Colonic mucosa (tissue), 4 donors: ENCODE data around the gene CPSF3. TPM values are rescaled to one million over a fixed set of nuclear protein-coding genes. Genes with fewer than 3 reads are reported as not detected.
"Not testable (repeated sequence)": the region's sequence is repeated elsewhere in the genome, so short reads cannot be mapped to it uniquely, and the experiment has no call there.

Experiments used
- DNase-seq: peaks from one replicate; pipeline ENCODE4 v3.0.0-alpha.2; 2020
- H3K27ac ChIP-seq: fragments of 200-600 bp; one replicate; pipeline ENCODE4 v1.8.0; 2021
- H3K27me3 ChIP-seq: fragments of 200-600 bp; one replicate; pipeline ENCODE4 v1.8.0; 2021
- H3K36me3 ChIP-seq: fragments of 200-600 bp; one replicate; pipeline ENCODE4 v1.8.0; 2021
- H3K4me1 ChIP-seq: fragments of 200-600 bp; one replicate; pipeline ENCODE4 v1.8.0; 2021; ENCODE audit warnings: mild to moderate bottlenecking
- H3K4me3 ChIP-seq: fragments of 200-600 bp; one replicate; pipeline ENCODE4 v1.8.0; 2021
- H3K9ac ChIP-seq, 2 donors: one replicate each; pipeline ENCODE4 v1.7.0; 2013; ENCODE audit warnings: control low read depth in 2 of 2, low read depth in 2 of 2, low read length in 2 of 2
- H3K9me3 ChIP-seq: fragments of 200-600 bp; one replicate; pipeline ENCODE4 v1.8.0; 2021
- CTCF ChIP-seq: fragments of 200-600 bp; IDR thresholded peaks from one replicate; pipeline ENCODE4 v1.8.0; 2022; ENCODE audit warnings: antibody characterized with exemption, mild to moderate bottlenecking
- intact Hi-C: fragments of 100-400 bp; cut with DNase I; formaldehyde crosslinking; loops from one replicate; pipeline ENCODE4 v1.14.1; 2022
- total RNA-seq, 2 donors: library from RNA; stranded (reverse); fragmentation: NEBNext Ultra II Directional in 1 of 2; extraction: Animal tissue kit (Norgen Biotek cat#: 25700) in 1 of 2; gene quantifications; one replicate each; pipeline ENCODE4 v1.2.1, GENCODE V29; 2021
- donor health status: healthy.
- donor health status: DM: no; HTN: no; CAD: no.
- donor health status: DM: no; HTN: no; CAD: no.

The CPSF3 gene
- total RNA-seq, 2 donors from 2014 or later = 24.6 to 37.0 TPM

DNA sequence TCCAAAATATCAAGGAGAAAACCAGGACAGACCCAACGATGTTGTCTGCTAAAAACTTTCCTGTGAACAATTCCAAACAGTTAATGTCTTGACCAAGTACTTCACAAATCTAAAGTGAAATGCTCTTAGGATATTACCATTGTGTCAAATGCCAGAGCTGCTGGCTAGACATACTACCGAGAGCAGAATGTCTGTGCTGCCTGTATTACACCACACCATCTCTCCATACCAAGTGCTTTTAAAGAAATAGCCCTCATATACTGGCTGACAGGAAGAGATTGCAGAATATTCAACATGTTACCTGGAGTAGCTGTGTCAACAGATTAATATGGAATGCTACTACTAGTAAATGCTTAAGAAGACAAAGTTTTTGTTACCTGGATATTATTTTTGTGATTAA lies 69.5 kb downstream of the CPSF3 start:
- Histone ChIP-seq H3K4me3 (no peak overlapping the region), H3K27ac (no peak overlapping the region), H3K9me3 (no peaks in the 10 kb centered on the region), H3K27me3 (no peaks in the 10 kb centered on the region), H3K36me3 (peaks cover 16% of the 10 kb centered on the region), H3K9ac (no peak overlapping the region), H3K4me1 (no peaks in the 10 kb centered on the region)
- no peak for DNase-seq
- intact Hi-C loops = no loop called here
- TF ChIP-seq CTCF = no peak

DNA sequence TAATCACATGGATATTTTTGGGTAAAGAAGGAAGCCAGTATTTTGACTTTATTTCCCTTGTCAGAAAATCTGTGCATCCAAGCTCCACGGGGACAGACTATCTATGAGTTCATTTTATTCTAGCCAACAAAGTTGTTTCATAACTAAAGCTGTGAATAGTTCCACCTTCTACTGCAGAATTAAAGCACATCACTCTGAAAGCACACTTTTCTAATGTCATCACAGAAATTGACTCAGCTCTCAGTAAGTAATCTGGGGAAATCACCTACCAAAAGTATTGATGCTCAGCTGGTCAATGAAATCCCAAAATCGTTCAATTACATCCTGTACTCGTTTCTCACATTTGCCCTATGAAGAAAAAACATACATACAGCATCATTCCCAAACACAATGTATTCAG lies 70.0 kb downstream of the CPSF3 start:
- Histone ChIP-seq H3K4me3 (no peak overlapping the region), H3K9me3 (no peaks in the 10 kb centered on the region), H3K27me3 (no peaks in the 10 kb centered on the region), H3K4me1 (no peaks in the 10 kb centered on the region), H3K9ac (no peak overlapping the region), H3K27ac (no peak overlapping the region), H3K36me3 (peaks cover 16% of the 10 kb centered on the region)
- intact Hi-C loops = no loop called here
- no peak for TF ChIP-seq CTCF
- no peak for DNase-seq

DNA sequence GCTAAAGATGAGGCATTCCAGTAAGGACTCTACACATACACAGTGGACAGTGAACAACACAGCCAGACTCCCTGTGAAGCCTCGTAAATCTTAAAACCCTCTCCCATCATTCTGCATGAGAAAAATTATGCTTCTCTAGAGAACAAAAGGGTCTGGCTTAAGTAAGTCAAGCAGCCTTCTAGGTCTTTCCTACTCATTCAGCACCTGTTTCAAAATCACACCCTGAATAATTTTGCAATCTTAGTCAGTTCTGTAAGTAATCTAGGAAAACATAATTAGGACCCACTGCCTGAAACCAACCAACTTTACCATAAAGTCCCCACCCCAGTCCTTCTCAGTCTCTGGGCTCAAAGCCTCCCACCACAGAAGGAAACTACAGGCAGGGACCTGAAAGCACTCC lies 70.6 kb downstream of the CPSF3 start:
- H3K27ac ChIP-seq = no peak overlapping the region
- no peak overlapping the region for H3K4me3 ChIP-seq
- intact Hi-C loops = no loop called here
- H3K4me1 ChIP-seq = no peaks in the 10 kb centered on the region
- TF ChIP-seq CTCF = no peak
- H3K27me3 ChIP-seq = no peaks in the 10 kb centered on the region
- H3K36me3 ChIP-seq = peaks cover 16% of the 10 kb centered on the region
- no peak for DNase-seq
- H3K9me3 ChIP-seq = no peaks in the 10 kb centered on the region
- no peak overlapping the region for H3K9ac ChIP-seq

DNA sequence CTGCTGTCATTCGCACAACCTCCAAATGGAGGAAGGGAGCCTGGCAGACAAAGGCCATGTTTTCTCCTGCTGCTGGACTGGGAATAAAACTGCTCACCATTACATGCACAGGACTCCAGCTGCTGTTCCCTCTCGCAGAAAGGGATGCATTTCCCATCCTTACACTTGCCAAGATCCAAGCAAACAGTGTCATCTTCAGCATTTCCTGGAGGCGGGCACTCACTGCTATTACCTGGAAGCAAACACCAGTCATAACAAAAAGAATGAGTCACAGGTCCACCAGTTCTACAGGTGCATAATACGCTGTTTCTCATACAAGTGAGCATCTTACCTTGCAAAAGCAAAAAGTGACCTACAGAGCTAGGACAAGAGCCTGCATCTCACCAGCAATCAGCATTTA lies 73.6 kb downstream of the CPSF3 start:
- H3K27ac ChIP-seq = no peak overlapping the region
- no peak for TF ChIP-seq CTCF
- H3K27me3 ChIP-seq = no peaks in the 10 kb centered on the region
- intact Hi-C loops = no loop called here
- H3K36me3 ChIP-seq = peaks cover 6% of the 10 kb centered on the region
- no peaks in the 10 kb centered on the region for H3K9me3 ChIP-seq
- no peak overlapping the region for H3K4me3 ChIP-seq
- DNase-seq = no peak
- no peaks in the 10 kb centered on the region for H3K4me1 ChIP-seq
- no peak overlapping the region for H3K9ac ChIP-seq

GRCh38 chr2:9498210-9498609 lies 74.8 kb downstream of the CPSF3 start:
- Histone ChIP-seq H3K9me3 (no peaks in the 10 kb centered on the region), H3K27me3 (no peaks in the 10 kb centered on the region), H3K36me3 (peaks cover under 1% of the 10 kb centered on the region), H3K9ac (no peak overlapping the region), H3K4me1 (no peaks in the 10 kb centered on the region), H3K4me3 (no peak overlapping the region), H3K27ac (no peak overlapping the region)
- intact Hi-C loops = no loop called here
- no peak for TF ChIP-seq CTCF
- DNase-seq = no peak

DNA sequence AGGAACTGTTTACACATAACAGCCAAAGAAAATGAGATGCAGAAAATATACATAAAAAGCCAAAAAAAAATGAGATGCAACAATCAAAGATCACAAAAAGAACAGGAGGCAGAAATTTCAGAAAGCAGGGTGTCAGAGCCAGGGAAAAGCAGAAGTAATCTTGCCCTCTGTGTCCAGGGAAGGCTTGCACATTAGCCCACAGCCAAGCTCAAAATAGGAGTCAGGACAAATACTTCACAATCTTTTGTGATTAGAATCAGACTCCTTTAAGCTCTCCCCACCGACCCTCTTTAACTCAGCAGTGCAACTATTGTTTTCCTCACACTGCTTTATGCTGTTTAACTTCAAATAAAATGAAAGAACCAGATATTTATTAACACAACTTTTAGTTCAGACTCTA lies 85.5 kb downstream of the CPSF3 start:
- Histone ChIP-seq H3K27me3 (no peaks in the 10 kb centered on the region), H3K9me3 (no peaks in the 10 kb centered on the region), H3K9ac (no peak overlapping the region), H3K4me3 (no peak overlapping the region), H3K27ac (no peak overlapping the region), H3K36me3 (no peaks in the 10 kb centered on the region), H3K4me1 (no peaks in the 10 kb centered on the region)
- TF ChIP-seq CTCF = no peak
- DNase-seq = no peak
- intact Hi-C loops = no loop called here

DNA sequence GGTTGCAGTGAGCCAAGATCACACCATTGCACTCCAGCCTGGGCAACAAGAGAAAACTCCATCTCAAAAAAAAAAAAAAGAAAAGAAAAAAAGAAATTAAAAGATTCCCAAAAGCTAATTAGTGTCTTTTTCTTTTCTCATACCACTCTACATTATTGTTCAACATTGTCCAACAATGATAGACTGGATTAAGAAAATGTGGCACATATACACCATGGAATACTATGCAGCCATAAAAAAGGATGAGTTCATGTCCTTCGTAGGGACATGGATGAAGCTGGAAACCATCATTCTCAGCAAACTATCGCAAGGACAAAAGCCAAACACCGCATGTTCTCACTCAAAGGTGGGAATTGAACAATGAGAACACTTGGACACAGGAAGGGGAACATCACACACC lies 90.5 kb downstream of the CPSF3 start:
- H3K4me1 ChIP-seq, DNase-seq, H3K4me3 ChIP-seq, H3K9me3 ChIP-seq, H3K27me3 ChIP-seq, H3K9ac ChIP-seq, H3K27ac ChIP-seq, intact Hi-C loops, H3K36me3 ChIP-seq: not testable (repeated sequence)
